GM12892 (cell line): ENCODE data around the gene TOGARAM2.

Experiments used
- DNase-seq: peaks from one replicate; pipeline ENCODE4 v3.0.0; 2011; ENCODE audit not compliant: insufficient read length
- FAIRE-seq: peaks from 2 replicates; lab custom pipeline; 2011; peaks lifted over from hg19 to GRCh38; lab: Jason Lieb, UNC
- POLR2A ChIP-seq: IDR thresholded peaks from 2 replicates; pipeline ENCODE4 v1.6.1; 2011; ENCODE audit warnings: low read depth, low read length, control low read depth
- POLR2AphosphoS5 ChIP-seq: IDR thresholded peaks from 2 replicates; pipeline ENCODE4 v1.6.1; 2011; ENCODE audit warnings: low read depth, low read length, control low read depth
- TAF1 ChIP-seq: IDR thresholded peaks from 2 replicates; pipeline ENCODE4 v1.6.1; 2011; ENCODE audit warnings: low read depth, mild to moderate bottlenecking, control low read depth, low read length, borderline replicate concordance

Gene TOGARAM2

DNA sequence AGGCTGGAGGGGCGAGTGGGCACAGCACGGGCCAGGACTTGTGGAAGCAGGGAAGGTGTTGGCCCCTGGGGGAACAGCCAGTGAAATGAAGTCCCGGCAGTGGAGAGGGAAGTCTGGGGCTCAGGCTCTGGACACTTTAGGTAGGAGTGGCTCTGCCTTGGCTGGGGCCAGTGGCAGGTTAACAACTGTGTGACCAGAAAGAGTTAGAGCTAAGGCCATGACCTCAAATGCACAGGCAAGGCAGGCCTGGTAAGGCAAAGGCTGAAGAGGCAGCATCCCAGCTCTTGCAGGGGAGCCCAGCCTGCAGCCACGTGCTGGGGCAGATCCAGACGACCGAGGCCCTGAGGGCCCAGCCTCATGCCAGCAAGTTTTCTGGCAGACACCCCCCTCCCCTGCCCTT is 71.7 kb downstream of the TOGARAM2 start:
- FAIRE-seq (no peak), DNase-seq (no peak)
- no peak for TF ChIP-seq TAF1
- no peak for TF ChIP-seq POLR2AphosphoS5
- no peak for TF ChIP-seq POLR2A

DNA sequence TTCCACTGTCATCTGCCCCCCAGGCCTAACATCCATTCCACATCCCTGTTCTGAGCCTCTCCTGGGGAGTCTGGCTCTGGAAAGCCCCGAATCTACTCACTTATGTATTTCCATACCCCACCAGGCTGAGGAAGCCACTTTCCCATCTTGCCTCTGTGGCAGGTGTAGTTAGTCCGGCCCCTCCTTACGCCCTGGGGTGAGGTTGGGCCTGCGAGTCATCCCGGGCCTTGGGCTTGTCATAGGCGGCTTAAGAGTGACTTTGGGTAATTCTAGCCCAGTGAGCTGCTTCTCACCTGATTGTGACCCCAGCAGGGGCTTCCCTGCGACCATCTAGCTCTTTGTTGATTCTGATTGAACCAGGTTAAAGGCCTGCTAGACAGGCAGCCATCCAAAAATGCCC is 72.1 kb downstream of the TOGARAM2 start:
- FAIRE-seq: no peak
- DNase-seq: no peak
- TF ChIP-seq POLR2A: no peak
- TF ChIP-seq TAF1: no peak
- no peak for TF ChIP-seq POLR2AphosphoS5

DNA sequence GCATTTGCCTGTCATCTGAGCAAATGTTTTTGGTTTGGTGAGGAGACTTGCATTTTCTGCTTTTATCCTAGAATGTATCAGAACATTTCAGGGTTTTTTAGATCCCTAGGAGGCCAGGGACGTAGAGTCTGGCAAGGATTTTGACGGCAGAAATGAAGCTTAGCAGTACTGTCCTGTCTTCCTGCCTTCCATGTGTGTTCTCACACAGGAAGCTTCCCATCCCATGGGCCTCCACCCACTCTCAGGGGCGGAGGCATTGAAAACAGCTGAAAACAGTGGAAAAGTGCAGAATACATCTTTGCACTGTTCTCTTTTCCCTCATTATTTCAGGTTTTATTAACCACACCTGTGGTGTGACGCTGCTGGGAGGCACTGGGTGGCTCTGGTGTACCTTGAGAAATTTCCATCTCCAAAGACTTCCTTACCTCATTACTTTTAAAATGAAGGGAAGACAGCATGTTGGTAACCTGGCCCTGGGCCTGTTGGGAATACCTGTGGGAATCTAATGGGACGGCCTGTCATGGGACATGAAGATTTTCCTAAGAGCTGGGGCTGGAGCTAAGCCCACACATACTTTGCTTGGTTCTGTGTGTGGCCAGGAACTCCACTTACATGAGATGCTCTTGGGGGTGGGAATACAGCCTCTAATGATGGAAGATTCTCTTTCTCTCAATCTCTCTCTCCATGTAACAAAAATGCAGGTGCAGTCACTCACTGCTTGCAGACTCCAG is 72.7 kb downstream of the TOGARAM2 start:
- DNase-seq (no peak), FAIRE-seq (no peak)
- TF ChIP-seq POLR2A (no peak), TAF1 (no peak)

DNA sequence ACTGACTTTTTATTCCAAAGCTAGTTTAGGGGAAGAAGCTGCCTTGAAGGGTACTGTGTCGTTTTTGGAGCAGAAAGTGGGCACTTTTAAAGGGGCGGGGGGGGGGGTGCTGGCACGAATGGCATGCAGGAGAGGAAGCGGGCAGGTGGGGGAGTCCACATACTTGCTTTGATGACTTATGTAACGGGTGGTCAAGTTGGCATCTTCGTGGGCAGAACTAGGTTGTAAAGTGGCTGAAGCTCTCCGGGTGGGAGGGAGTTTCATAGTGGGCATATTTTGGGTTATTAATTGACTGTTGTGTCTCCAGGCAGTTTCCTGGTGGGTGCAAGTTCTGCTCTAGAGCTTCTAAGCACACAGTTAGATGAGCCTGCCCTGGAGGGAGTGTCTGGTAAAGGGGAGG is 73.3 kb downstream of the TOGARAM2 start:
- TF ChIP-seq POLR2AphosphoS5 (no peak), TAF1 (no peak), POLR2A (no peak)
- no peak for FAIRE-seq
- DNase-seq: no peak

DNA sequence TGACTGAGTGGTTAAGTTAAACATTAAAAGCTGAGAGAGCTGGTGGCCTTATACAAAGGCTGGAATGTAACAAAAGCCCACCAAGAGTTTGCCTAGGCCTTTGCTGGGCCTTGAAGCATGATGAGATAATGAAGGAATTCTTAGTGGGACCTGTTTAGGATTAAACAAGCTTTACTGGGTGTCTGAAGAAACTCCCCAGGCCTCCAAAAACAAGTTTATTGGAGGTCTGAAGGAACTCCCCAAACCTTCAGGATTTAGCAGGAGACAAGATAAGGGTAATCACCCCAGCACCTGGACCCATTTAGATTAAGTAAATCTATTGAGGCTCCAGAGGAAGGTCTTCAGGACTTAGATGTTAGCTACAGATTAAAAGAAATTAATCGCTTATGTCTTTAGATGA is 74.5 kb downstream of the TOGARAM2 start:
- FAIRE-seq (no peak), DNase-seq (no peak)
- TF ChIP-seq POLR2AphosphoS5 (no peak), TAF1 (no peak), POLR2A (no peak)

DNA sequence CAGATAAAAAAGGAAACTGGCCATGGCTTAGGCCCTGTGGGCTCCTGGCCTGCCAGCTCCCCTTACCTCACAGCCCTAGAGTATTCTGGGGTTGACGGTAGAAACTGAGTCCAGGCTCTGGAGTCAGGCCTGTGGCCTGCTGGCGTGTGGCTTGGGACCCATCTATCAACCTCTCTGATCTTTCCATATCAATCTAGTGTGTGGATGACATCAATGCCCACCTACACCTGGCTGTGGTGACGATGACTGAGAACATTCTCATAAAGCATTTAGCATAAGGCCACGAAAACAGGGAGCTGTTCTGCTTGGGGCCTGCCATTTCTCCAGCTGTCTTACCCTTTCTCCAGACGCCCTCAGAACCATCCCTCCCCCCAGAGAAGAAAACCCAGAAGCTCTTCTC is 75.4 kb downstream of the TOGARAM2 start:
- FAIRE-seq (no peak), DNase-seq (no peak)
- TF ChIP-seq TAF1 (no peak), POLR2A (no peak), POLR2AphosphoS5 (no peak)

DNA sequence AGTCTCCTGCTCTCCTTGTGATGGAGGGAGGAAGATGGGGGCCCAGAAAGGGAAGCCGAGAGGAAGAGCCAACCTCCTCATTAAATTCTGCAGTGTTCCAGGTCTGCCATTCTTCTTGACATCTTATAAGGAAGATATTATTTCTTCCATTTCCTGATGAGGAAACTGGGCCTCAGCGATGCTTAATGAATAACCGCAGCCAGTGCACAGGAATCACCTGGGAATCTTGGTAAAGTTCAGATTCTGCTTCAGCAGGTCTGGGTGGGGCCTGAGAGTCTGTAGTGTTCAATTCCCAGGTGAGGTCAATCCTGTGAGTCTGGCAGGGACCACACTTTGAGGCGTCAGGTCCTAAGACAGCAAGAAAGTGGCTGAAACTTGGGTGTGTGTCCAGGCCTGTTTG is 75.9 kb downstream of the TOGARAM2 start:
- FAIRE-seq (no peak), DNase-seq (no peak)
- TF ChIP-seq TAF1 (no peak), POLR2AphosphoS5 (no peak), POLR2A (no peak)

GRCh38 chr2:29059624-29060023 is 78.5 kb downstream of the TOGARAM2 start:
- FAIRE-seq: no peak
- no peak for DNase-seq

DNA sequence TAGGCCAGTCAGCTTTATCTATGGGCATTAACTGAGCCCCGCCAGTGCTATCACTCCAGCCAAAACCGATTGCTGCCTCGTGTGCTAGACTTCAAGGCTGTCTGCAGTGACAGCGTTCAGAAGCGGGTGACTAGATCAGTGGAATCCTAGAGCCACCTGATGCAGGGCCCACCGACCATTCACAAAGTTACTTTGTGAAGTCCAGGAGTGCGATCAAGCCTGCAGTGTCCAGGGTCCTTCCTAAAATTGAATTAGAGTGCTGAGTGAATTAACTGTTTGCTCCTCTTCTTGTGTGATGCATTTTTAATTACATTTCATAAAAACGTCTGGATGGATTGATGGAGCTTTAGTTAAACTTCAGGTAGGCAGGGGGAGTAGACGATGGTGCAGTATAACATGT is 79.3 kb downstream of the TOGARAM2 start:
- DNase-seq (no peak), FAIRE-seq (no peak)
- TF ChIP-seq POLR2AphosphoS5: no peak
- no peak for TF ChIP-seq POLR2A
- TF ChIP-seq TAF1: no peak

More at GRCh38 chr2:29059624-29060023, 78.5 kb downstream of the TOGARAM2 start:
- TF ChIP-seq POLR2AphosphoS5: no peak
- TF ChIP-seq POLR2A: no peak

DNA sequence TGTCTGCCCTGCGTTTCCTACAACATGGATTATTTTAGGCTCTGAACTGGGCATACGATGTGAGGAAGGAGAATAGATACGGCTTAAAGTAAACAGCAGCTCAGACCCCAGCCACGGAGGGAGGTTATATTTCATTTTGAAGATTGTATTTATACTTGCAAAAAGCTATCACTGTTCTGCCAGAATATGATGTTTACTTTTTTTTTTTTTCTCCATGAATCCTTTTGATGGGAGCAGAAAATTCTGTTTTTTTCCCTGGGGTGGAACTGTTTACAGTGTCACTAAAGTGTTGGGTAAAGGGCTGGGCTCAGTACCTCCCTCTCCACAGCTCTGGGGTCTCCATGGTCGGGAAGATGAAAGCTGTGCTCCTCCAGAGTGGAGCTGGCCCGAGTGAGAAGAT is 80.1 kb downstream of the TOGARAM2 start:
- TF ChIP-seq POLR2A (no peak), POLR2AphosphoS5 (no peak), TAF1 (no peak)
- FAIRE-seq (no peak), DNase-seq (no peak)

DNA sequence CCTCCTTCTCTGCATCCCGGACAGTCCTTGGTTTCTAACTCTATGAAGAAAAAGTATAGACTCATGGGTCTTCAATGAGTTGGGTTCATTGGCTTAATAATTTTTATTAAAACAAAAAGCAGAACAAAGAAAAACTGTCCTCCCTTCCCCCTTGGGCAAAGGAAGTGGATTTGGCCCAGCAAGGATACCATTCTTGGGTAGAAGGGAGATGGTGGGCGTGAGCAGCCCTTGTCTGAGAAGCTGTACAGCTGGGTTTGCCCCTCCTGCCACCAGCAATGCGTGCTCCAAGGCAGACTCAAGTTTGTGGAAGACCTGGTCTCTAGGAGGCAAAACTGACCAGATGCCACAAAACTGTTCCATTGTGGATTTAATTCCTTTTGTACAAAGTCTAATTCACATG is 80.5 kb downstream of the TOGARAM2 start:
- TF ChIP-seq POLR2AphosphoS5 (no peak), POLR2A (no peak), TAF1 (no peak)
- FAIRE-seq: no peak
- DNase-seq: no peak

DNA sequence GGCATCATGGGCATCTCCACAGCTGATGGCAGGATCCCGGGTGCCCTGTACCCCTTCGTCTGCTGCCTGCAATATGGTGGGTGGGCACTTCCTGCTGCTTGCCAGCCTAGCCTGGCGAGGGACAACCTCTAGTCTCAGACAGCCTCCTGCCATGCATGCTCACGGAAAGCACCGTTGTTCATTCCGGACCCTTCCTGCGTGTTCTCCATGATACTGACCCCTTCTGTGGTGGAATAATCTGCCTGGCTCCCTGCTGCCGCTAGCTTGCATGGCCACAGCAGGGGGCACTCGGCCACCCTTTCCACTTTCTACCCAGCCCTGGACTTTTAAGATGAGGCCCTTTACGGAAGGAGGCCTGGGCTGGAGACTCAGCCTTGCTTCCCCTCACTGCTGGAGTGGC is 81.3 kb downstream of the TOGARAM2 start:
- DNase-seq: no peak
- no peak for FAIRE-seq
- TF ChIP-seq POLR2A (no peak), TAF1 (no peak), POLR2AphosphoS5 (no peak)

DNA sequence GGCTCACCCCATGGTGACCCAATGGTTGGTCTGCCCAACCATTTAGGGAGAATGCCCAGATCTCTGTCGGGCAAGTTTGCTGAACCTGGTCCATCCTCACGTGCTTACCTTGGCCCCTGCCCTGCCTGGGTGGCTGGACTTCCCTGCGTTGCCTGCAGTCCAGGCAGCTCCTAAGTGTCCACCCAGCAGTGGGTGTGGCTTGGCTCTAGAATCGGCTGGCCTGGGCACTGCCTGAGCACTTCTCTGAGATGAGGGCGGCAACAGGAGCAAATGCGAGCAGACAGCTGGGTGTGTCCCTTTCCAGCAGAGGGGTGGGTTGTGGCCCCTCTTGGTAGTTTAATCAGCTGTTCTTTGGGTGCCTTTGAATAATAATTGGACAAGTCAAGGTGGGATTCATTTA is 82.0 kb downstream of the TOGARAM2 start:
- FAIRE-seq: no peak
- no peak for TF ChIP-seq TAF1
- no peak for TF ChIP-seq POLR2A
- TF ChIP-seq POLR2AphosphoS5: no peak
- DNase-seq: no peak

DNA sequence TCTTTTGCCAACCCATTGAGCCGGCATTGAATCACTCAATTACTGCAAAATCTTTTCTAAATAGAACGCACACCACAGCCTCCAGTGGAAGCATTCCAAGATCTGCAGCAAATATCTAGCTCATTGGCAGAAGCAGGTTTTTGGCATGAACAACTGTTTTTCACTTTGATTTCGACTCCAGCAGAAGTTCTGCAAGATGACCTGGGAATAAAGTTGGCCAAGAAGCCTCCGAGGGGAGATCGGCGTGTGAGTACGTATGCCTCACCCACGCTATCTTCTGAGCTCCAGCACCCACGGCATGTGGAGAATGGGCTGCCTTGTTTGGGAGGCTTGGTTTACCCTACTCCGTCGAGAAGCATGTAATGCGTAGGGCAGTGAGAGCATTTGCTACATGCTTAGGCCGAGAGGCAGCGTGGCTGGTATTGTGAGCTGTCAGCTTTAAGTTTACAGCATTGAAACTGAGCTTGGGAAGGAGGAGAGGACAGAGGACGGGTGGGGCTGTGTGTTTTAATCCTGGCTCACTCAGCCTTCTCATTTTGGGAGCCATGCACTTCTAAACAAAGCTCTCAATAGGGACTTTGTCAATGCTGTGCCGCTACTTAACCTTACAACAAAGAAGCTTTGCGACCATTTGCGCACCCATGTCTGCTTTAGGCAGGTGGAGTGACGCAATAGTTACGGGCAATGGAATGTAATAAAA is 82.7 kb downstream of the TOGARAM2 start:
- no peak for DNase-seq
- TF ChIP-seq POLR2AphosphoS5 (no peak), POLR2A (no peak), TAF1 (no peak)
- FAIRE-seq: no peak
